Right atrium auricular region (tissue), 2 donors: ENCODE results near the gene DGCR2. TPM values are rescaled to one million over a fixed set of nuclear protein-coding genes. Genes with fewer than 3 reads are reported as not detected.

Experiments used
- DNase-seq: peaks from one replicate; pipeline ENCODE4 v3.0.0-alpha.2; 2019; ENCODE audit warnings: low spot score
- H3K27ac ChIP-seq, 2 donors: fragments of 200-600 bp; sonication (generic); 1 replicate in 1 of 2; 2 replicates in 1 of 2; pipeline ENCODE4 v1.5.1; 2016 to 2019
- H3K27me3 ChIP-seq, 2 donors: fragments of 200-600 bp; sonication (generic); one replicate each; pipeline versions ENCODE4 v1.5.1 to v1.6.0; 2017 to 2019
- H3K36me3 ChIP-seq: fragments of 200-600 bp; sonication (generic); one replicate; pipeline ENCODE4 v1.5.1; 2016
- H3K4me1 ChIP-seq, 2 donors: fragments of 200-600 bp; sonication (generic); one replicate each; pipeline versions ENCODE4 v1.5.1 to v1.6.0; 2017 to 2019
- H3K4me3 ChIP-seq, 2 donors: fragments of 200-600 bp; sonication (generic); 1 replicate in 1 of 2; 2 replicates in 1 of 2; pipeline ENCODE4 v1.5.1; 2017 to 2019; ENCODE audit warnings: mild to moderate bottlenecking in 1 of 2, moderate library complexity in 1 of 2
- H3K9me3 ChIP-seq, 2 donors: fragments of 200-600 bp; sonication (generic); one replicate each; pipeline ENCODE4 v1.5.1; 2019
- total RNA-seq, 2 donors: library from RNA; depleted of rRNA; stranded (reverse); fragments of >200 nt; gene quantifications; one replicate each; pipeline ENCODE4 v1.1.0, GENCODE V29; 2016
- TF ChIP-seq, protein P1 (sequence below), 2 donors: fragments of 200-600 bp; sonication (generic); IDR thresholded peaks; one replicate each; pipeline ENCODE4 v1.5.1; 2019; ENCODE audit warnings: antibody characterized with exemption in 2 of 2

Gene DGCR2, protein sequence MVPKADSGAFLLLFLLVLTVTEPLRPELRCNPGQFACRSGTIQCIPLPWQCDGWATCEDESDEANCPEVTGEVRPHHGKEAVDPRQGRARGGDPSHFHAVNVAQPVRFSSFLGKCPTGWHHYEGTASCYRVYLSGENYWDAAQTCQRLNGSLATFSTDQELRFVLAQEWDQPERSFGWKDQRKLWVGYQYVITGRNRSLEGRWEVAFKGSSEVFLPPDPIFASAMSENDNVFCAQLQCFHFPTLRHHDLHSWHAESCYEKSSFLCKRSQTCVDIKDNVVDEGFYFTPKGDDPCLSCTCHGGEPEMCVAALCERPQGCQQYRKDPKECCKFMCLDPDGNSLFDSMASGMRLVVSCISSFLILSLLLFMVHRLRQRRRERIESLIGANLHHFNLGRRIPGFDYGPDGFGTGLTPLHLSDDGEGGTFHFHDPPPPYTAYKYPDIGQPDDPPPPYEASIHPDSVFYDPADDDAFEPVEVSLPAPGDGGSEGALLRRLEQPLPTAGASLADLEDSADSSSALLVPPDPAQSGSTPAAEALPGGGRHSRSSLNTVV
- 10 to 100 TPM; 32.8 to 48.1 TPM for total RNA-seq

DNA sequence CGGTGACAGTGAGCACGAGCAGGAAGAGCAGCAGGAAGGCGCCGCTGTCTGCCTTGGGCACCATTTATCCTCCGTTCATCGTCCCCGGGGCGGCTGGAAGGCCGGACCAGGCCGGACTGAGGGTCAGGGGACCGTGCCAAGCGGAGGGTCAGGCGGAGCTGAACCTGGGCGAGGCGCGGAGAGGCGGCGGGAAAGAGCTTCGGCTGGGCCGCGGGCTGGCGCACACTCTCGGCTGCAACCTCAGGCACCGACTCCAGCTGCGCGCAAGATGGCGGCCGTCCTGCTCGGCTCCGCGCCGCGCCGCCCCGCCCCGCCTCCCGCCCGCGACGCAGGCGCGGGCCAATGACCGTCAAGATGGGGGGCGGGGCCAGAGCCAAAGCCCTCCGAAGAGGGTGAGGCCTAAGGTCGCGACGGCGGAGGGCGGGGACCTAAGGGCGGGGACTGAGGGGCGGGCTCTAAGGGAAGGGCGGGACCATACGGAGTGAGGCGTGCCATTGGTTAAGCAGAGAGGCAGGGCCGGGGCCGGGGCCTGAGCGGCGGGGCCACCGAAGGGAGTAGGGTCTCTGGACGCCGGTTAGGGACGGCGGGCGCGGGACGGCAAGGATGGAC, at the start of gene DGCR2:
Gene DGCR2 (minus strand): TSS at position 270 of the 609 bp plus-strand sequence. CDS start 206 bp downstream, at position 64.
- Histone ChIP-seq H3K4me3 (peak within 1 kb of the TSS; percentile 92 to 98), H3K27me3 (no peaks in the 10 kb centered on the region), H3K36me3 (no peaks in the 10 kb centered on the region), H3K9me3 (no peaks in the 10 kb centered on the region), H3K27ac (peak within 1 kb of the TSS; percentile 97), H3K4me1 (peaks cover 0 to 49% of the 10 kb centered on the region in 2 donors)
- peak; percentile 95 for DNase-seq
- TF ChIP-seq, protein P1, sequence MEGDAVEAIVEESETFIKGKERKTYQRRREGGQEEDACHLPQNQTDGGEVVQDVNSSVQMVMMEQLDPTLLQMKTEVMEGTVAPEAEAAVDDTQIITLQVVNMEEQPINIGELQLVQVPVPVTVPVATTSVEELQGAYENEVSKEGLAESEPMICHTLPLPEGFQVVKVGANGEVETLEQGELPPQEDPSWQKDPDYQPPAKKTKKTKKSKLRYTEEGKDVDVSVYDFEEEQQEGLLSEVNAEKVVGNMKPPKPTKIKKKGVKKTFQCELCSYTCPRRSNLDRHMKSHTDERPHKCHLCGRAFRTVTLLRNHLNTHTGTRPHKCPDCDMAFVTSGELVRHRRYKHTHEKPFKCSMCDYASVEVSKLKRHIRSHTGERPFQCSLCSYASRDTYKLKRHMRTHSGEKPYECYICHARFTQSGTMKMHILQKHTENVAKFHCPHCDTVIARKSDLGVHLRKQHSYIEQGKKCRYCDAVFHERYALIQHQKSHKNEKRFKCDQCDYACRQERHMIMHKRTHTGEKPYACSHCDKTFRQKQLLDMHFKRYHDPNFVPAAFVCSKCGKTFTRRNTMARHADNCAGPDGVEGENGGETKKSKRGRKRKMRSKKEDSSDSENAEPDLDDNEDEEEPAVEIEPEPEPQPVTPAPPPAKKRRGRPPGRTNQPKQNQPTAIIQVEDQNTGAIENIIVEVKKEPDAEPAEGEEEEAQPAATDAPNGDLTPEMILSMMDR (IDR thresholded peaks at IDR 0.05), result no peak

DNA sequence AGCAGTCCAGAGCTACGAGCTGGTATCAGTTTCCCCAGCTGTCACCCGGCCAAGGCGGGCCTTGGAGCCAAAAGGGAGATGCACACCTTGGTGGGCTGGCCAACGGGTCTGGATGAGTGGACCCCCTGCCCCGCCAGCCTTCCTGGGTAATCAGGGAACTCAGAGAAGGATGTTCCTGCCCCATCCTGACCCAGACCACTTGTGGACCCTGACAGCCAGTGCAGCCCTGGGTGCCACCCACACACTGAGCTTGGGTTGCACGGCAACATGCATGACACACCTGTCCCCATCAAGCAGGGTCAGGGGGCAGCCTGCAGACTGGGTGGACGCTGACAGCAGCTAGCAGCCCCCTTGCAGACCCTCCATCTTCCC, 47.7 kb upstream of the DGCR2 start:
- H3K27ac ChIP-seq, result no peak overlapping the region

DNA sequence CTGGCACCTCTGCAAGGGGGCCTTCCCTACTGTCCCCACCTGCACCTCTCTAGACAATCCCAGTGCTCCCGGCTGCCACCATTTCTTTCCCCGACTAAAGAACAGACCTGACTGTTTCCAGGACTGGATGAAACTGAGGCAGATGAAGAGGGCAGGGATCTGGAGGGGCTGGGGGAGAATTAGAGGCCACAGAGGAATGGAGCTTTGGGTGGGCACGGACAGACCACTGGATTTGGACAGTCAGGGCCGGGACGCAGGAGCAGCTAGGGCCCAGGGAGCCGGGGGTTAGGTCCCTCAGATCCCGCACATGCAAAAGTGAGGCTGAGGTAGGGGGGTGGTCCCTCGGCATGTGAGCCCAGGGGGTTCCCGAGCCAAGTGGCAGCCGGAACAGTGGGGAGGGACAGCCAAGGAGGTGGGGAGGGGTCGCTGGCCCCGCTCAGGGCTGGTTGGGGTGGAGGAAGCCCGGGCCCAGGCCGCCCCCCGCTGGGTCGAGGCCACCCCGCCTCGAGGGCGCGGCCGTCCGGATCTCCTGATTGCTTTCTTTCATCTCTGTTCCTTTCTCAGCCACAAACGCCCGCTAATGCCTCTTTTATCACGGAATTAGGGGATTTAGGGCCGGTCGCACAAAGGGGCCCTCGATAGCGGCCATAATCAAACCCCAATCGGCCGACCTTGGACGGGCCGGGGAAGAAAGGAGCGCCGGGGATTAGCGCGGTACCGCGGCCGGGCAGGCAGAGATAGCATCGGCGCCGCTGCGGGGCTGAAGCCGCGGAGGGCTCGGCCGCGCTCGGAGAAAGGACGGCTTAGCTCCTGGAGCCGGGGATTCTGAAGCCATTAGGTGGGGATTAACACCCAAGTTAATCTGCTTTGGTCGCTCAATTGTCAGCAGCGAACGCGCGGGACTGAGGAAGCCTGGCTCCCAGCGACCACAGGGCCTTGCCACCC, 47.1 kb upstream of the DGCR2 start:
- DNase-seq, result no peak
- Histone ChIP-seq H3K36me3 (no peaks in the 10 kb centered on the region), H3K9me3 (no peaks in the 10 kb centered on the region), H3K27ac (no peak overlapping the region), H3K27me3 (peaks cover 0 to 4% of the 10 kb centered on the region in 2 donors), H3K4me3 (peak overlapping the region; percentile 10 to 38), H3K4me1 (peaks cover 0 to 45% of the 10 kb centered on the region in 2 donors)
- TF ChIP-seq, protein P1 (IDR thresholded peaks at IDR 0.05), result no peak

More for the DNA sequence above, 47.7 kb upstream of the DGCR2 start:
- no peaks in the 10 kb centered on the region for H3K9me3 ChIP-seq
- peaks cover 0 to 4% of the 10 kb centered on the region in 2 donors for H3K27me3 ChIP-seq
- peak overlapping the region in 1 of 2 donors; percentile 38 for H3K4me3 ChIP-seq
- DNase-seq, result no peak
- H3K4me1 ChIP-seq, result peaks cover 0 to 52% of the 10 kb centered on the region in 2 donors
- no peaks in the 10 kb centered on the region for H3K36me3 ChIP-seq
- TF ChIP-seq, protein P1 (IDR thresholded peaks at IDR 0.05), result no peak

DNA sequence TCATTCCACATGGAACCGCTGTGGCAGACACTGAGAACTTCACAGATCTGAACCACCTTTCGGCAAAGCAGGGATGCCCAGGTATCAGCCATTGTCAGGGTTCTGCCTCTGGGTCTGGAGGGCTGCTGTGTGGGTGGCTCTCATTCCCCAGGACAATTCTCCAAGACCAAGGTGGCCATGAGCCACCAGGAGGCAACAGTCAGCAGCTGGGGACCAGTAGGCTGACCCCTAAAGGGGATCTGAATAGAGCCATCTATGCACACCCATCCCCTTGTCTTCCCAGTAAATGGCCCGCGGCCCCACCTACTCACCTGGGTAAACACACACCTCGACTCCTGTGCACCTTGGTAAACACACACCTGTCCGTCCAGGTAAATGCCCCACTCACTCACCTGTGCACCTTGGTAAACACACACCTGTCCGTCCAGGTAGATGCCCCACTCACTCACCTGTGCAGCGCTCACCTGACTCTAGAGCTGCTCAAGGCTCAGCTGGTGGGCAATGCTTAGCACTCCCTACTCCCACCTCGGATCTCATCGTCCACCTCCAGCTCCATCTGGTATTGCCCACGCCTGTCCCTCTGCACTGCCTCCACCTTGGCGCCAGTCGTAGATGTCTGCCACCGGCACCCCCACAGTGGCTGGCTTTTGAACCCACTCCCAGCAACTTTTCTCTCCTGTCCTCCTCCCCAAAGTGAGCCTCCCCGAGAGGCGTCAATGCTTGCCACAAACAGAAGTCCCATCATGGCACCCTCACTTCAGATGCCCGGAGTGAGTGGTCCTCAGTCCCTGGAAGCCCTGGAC, 46.1 kb upstream of the DGCR2 start:
- peaks cover 0 to 4% of the 10 kb centered on the region in 2 donors for H3K27me3 ChIP-seq
- TF ChIP-seq, protein P1 (IDR thresholded peaks at IDR 0.05), result no peak
- no peak overlapping the region for H3K4me3 ChIP-seq
- H3K4me1 ChIP-seq, result peaks cover 0 to 35% of the 10 kb centered on the region in 2 donors
- H3K36me3 ChIP-seq, result no peaks in the 10 kb centered on the region
- no peaks in the 10 kb centered on the region for H3K9me3 ChIP-seq
- DNase-seq, result no peak
- no peak overlapping the region for H3K27ac ChIP-seq
